Colon (tissue), 2 donors: ENCODE results near the gene TNS2.

Source experiments
- FAIRE-seq: peaks from 2 replicates; lab custom pipeline; 2012; peaks lifted over from hg19 to GRCh38; lab: Jason Lieb, UNC
- donor health status: control.
- donor health status: control.

The TNS2 gene

DNA sequence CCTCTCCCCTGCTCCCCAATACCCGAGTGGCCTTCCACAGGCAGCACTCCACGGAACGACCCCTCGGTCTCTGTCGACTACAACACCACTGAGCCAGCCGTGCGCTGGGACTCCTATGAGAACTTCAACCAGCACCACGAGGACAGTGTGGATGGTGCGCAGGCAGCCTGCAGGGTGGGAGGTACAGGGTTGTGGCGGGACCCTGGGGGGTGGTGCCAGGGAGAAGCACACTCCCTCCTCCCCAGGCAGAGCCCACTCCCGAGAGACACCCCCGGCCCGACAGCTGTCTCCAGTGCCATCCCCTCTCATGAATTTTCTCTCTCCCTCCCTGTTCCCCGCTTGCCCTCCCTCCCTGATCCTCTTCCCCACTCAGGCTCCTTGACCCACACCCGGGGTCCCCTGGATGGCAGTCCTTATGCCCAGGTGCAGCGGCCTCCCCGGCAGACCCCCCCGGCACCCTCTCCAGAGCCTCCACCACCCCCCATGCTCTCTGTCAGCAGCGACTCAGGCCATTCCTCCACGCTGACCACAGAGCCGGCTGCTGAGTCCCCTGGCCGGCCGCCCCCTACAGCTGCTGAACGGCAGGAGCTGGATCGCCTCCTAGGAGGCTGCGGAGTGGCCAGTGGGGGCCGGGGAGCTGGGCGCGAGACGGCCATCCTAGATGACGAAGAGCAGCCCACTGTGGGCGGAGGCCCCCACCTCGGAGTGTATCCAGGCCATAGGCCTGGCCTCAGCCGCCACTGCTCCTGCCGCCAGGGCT is 9.0 kb downstream of the TNS2 start:
- FAIRE-seq, result no peak

DNA sequence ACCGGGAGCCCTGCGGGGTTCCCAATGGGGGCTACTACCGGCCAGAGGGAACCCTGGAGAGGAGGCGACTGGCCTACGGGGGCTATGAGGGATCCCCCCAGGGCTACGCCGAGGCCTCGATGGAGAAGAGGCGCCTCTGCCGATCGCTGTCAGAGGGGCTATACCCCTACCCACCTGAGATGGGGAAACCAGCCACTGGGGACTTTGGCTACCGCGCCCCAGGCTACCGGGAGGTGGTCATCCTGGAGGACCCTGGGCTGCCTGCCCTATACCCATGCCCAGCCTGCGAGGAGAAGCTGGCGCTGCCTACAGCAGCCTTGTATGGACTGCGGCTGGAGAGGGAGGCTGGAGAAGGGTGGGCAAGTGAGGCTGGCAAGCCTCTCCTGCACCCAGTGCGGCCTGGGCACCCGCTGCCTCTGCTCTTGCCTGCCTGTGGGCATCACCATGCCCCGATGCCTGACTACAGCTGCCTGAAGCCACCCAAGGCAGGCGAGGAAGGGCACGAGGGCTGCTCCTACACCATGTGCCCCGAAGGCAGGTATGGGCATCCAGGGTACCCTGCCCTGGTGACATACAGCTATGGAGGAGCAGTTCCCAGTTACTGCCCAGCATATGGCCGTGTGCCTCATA is 9.7 kb downstream of the TNS2 start:
- no peak for FAIRE-seq

- FAIRE-seq, result no peak
These were observed 10.3 kb downstream of the TNS2 start for GRCh38 chr12:53060064-53060720.

DNA sequence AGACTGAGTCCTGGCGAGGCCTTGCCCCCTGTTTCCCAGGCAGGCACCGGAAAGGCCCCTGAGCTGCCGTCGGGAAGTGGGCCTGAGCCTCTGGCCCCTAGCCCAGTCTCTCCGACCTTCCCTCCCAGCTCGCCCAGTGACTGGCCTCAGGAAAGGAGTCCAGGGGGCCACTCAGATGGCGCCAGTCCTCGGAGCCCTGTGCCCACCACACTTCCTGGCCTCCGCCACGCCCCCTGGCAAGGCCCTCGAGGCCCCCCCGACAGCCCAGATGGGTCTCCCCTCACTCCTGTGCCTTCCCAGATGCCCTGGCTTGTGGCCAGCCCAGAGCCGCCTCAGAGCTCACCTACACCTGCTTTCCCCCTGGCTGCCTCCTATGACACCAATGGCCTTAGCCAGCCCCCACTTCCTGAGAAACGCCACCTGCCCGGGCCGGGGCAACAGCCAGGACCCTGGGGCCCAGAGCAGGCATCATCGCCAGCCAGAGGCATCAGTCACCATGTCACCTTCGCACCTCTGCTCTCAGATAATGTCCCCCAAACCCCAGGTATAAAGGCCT is 10.9 kb downstream of the TNS2 start:
- no peak for FAIRE-seq

- FAIRE-seq, result no peak
These were observed 11.6 kb downstream of the TNS2 start for GRCh38 chr12:53061404-53062010.

DNA sequence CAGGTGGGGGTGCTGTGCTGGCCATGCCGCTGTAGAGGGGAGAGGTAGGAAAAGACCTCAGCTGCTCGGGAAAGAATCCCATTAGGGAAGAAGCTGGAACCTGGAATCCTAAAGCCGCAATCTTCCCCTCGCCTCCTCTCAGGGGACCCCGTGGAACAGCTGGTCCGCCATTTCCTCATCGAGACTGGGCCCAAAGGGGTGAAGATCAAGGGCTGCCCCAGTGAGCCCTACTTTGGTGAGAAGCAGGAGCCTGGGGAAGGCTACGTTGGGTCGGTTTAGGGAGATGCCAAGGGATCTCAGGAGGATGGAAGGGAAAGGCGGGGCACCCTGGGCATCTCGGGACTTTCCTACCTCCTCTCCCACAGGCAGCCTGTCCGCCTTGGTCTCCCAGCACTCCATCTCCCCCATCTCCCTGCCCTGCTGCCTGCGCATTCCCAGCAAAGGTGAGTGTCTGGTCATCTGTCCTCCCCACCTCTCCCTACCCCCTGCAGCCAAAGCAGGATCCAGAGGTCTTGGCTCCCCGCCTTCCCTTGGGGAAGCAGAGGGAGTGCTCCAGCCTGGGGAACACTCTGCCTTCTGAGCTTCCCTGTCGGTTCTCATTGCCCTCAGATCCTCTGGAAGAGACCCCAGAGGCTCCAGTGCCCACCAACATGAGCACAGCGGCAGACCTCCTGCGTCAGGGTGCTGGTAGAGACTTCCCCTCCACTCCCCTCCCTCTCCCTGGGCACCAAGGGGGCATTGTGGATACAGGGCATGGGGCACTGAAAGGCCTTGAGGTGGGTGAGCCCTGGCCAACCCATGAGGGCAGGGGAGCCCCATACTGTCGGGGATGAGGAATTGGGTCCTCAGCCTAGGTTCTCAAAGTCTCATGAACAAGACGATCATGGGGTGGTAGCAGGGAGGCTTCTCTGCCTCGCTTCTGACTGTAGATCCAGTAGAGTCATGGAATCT is 12.4 kb downstream of the TNS2 start:
- FAIRE-seq, result no peak

- no peak for FAIRE-seq
These were observed 13.3 kb downstream of the TNS2 start for GRCh38 chr12:53062977-53063707.

- FAIRE-seq, result no peak
These were observed 14.1 kb downstream of the TNS2 start for GRCh38 chr12:53063708-53064612.

DNA sequence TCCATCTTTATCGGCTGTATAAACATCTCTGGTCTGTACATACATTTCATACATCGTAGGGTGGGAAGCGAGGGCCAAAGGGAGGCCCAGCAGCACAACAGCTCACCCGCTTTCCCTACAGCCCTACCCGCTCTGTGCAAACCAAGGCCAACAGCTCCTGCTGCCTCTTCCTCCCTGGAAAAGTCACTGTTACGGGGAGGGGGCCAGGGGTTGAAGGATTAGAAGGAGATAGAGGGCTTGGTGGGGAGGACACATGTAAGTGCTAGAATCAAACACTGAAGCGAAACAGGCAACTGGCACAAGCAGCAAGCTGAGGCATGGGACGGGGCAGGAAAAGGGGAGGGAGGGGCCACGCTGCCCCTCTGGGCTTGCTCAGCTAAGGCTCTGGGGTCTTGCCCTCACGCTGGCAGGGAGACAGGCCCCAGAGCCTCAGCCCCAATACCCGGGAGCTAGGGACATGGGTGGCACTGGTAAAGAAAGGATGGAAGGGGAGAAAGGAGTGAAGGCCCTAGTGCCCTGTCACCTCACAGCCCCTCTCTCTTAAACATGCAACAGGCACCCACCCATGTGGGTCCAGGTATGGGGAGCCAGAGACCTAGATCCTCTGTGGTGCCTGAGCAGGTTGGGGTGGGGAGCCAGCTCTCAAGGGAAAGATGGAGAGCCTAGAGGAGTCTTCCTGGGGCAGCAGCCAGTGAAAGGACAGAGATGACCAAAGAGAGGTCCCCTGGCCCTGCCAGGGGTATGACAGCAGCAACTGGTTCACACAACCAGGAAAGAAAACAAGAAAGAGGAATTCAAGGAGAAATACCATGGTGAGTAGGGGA is 15.0 kb downstream of the TNS2 start:
- no peak for FAIRE-seq

- no peak for FAIRE-seq
These were observed 15.6 kb downstream of the TNS2 start for GRCh38 chr12:53065470-53065869.

GRCh38 chr12:53065975-53066931 is 16.4 kb downstream of the TNS2 start:
- no peak for FAIRE-seq

DNA sequence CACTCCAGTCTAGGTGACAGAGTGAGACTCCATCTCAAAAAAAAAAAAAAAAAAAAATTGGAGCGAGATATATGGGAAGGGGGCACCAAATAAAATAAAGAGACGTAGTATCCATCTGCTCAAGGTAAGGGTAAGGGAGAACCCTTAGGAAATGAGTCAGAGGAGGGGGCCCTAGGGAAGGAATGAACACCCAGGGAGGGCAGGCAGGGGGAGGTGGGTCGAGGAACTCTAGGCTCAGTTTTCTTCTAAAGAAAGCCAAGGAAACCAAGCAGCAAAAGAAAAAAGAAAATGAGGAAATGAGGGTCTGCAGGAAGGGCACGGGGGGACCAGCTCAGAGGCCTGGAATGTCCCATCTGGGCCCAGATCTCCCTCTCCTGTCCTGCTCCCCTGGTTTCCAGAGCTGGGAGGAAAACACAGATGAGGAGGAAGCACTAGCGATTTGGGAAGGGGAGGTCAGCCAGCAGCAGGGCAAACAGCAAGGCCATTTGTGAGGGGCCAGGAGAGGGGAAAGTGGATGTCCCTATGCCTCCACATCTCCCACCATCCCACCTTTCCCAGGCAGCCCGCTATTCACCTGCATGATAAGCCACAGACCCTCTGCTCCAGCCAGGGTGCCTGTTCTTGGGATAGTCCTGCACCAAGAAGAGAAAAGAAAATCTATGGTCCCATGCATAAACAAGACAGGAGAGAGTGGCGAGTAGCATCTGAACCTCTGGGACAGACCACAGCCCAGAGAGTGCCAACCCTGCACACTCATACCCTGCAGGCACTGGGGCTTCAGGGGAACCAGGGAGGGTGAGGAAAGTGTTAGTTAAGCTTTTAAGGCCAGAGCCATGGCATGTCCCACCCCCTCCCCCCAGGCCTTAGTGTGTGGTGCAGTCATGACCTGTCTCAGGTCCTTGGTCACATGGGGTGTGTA is 17.5 kb downstream of the TNS2 start:
- FAIRE-seq, result no peak

- FAIRE-seq, result no peak
These were observed 18.3 kb downstream of the TNS2 start for GRCh38 chr12:53067993-53068770.

DNA sequence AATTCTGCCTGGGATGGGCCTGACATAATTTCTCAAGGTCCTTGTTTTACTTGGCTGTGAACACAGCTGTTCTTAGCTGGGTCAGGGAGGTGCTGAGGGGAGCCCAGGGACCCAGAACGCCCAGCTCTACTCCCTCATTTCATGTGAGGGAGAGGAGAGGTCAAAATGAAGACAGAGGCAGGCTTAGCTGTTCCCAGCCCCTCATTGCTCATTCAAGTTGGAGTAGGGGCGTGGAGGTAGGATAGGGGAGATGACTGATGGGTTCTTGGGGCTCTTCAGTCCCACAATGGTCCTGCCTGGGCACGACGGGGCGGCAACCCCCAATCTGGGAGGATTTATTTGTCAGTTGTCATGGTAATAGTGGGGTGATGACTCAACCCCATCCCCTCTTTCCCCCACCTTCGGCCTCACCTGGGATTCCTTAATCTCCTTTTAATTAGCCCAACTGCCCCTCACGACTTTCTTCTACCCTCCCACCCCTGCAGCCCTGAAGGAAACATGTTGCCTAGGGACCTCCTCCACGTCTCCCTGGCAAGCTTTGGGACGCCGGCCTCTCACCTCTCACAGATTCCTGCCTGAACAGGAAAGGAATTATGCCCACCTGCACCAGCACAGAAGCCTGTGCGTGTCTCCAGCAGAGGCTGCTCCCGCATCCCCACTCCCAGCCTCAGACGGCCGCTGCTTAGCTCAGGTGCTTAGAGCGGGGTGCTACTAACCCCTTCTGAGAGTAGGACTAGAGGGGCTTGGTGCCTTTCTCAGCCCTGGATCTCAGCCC is 19.1 kb downstream of the TNS2 start:
- FAIRE-seq, result no peak
